HepG2 (cell line): ENCODE data around the gene PTPN22. TPM values are rescaled to one million over a fixed set of nuclear protein-coding genes. Genes with fewer than 3 reads are reported as not detected.

Experiments used
- CBFB ChIP-seq: sonication (generic); formaldehyde crosslinking; IDR thresholded peaks from 2 replicates; pipeline ENCODE4 v1.4.0; 2020; ENCODE audit warnings: missing genetic modification reagents
- CEBPG ChIP-seq: IDR thresholded peaks from 2 replicates; pipeline ENCODE4 v1.6.1; 2016
- ZBTB8A ChIP-seq: sonication (generic); formaldehyde crosslinking; IDR thresholded peaks from 2 replicates; pipeline ENCODE4 v1.4.0; 2020; ENCODE audit warnings: mild to moderate bottlenecking, low read depth, missing genetic modification reagents, borderline replicate concordance
- ZFP1 ChIP-seq: IDR thresholded peaks from 2 replicates; pipeline ENCODE4 v1.6.1; 2016
- ZNF780A ChIP-seq: sonication (generic); formaldehyde crosslinking; IDR thresholded peaks from 2 replicates; pipeline ENCODE4 v1.8.0; 2022; ENCODE audit warnings: mild to moderate bottlenecking, missing genetic modification reagents, moderate library complexity
- polyA plus RNA-seq, 8 experiments: library from polyadenylated mRNA; depleted of rRNA in 3 of 8; stranded (reverse) in 7 of 8; unstranded in 1 of 8; fragments of >200 nt; fragmentation: Illumina TruSeq in 4 of 8; extraction: Trizol in 4 of 8; gene quantifications; 2 replicates each; pipeline versions ENCODE4 v1.2.1 to v1.2.3, GENCODE V29; 2011 to 2016; ENCODE audit warnings: low read depth in 4 of 8, missing spikeins in 1 of 8, mixed read lengths in 1 of 8; ENCODE audit not compliant: insufficient read depth in 1 of 8
- total RNA-seq, 5 experiments: library from RNA; depleted of rRNA; stranded (reverse); fragments of >200 nt; fragmentation: Illumina TruSeq; extraction: Trizol; gene quantifications; 2 replicates each; pipeline ENCODE4 v1.2.3, GENCODE V29; 2016; ENCODE audit warnings: low read depth in 1 of 5
- TF ChIP-seq, protein P1 (sequence below), 2 experiments: sonication (generic) in 1 of 2; formaldehyde crosslinking in 1 of 2; IDR thresholded peaks; 2 replicates each; pipeline versions ENCODE4 v1.6.1 to v1.9.0; 2014 to 2022; ENCODE audit warnings: antibody characterized with exemption in 1 of 2, borderline replicate concordance in 1 of 2, inconsistent platforms in 1 of 2, low read depth in 1 of 2, missing genetic modification reagents in 1 of 2
- TF ChIP-seq, protein P2 (sequence below): IDR thresholded peaks from 2 replicates; pipeline ENCODE4 v1.6.1; 2016
- TF ChIP-seq, protein P3 (sequence below): conservative IDR thresholded peaks from 2 replicates; pipeline ENCODE4 v1.6.1; 2018; ENCODE audit warnings: missing genetic modification reagents
- TF ChIP-seq, protein P4 (sequence below): sonication (generic); formaldehyde crosslinking; IDR thresholded peaks from 2 replicates; pipeline ENCODE4 v1.4.0; 2020; ENCODE audit warnings: missing genetic modification reagents
- TF ChIP-seq, protein P5 (sequence below): sonication (generic); formaldehyde crosslinking; IDR thresholded peaks from 2 replicates; pipeline ENCODE4 v1.4.0; 2020; ENCODE audit warnings: missing genetic modification reagents
- TF ChIP-seq, protein P6 (sequence below): sonication (generic); formaldehyde crosslinking; conservative IDR thresholded peaks from 2 replicates; pipeline ENCODE4 v1.8.0; 2022; ENCODE audit warnings: low read depth, missing genetic modification reagents

Gene PTPN22
- total and polyA plus RNA-seq, 2 of the 13 experiments (the other 11 are each of a cell fraction or from before 2014, with no cell fraction given), result not detected

DNA sequence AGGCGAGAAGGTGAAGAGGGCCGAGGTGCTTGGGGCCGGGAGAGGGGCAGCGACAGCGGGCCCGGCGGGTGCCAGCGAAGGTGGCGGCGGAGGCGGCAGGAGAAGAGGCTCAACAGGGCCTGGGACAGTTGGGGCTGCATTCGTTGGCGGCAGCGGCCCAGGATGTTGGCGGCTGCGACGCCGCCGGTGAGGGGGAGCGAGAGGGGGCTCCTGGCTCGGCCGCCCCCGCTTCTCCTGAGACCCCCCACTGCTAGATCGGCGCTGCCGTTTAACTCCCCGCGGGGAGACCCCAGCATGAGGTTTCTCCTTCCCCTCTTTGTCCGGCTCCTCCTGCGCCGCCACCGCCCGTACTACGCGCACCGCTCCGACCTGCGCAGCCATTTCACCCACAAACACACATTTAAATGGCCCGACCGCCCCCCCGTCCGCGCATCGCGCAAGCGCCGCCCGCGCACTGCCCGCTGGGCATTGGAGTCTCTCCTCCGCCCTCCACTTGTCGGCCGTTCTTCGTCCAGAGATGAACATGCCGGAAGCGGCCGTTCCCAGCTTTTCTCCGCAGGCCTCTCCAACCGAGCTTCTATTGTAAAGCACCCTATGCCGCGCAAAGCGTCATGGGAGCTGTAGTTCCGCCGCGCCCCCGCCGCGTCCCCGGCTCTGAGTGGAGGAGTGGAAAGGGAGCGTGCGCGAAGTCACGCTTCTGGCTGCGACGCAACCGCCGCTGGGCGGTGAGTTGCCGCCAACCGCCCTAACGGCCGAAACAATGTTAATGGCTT lies 59.4 kb downstream of the PTPN22 start, which contains the start of gene RSBN1 (continued):
- TF ChIP-seq, protein P1, sequence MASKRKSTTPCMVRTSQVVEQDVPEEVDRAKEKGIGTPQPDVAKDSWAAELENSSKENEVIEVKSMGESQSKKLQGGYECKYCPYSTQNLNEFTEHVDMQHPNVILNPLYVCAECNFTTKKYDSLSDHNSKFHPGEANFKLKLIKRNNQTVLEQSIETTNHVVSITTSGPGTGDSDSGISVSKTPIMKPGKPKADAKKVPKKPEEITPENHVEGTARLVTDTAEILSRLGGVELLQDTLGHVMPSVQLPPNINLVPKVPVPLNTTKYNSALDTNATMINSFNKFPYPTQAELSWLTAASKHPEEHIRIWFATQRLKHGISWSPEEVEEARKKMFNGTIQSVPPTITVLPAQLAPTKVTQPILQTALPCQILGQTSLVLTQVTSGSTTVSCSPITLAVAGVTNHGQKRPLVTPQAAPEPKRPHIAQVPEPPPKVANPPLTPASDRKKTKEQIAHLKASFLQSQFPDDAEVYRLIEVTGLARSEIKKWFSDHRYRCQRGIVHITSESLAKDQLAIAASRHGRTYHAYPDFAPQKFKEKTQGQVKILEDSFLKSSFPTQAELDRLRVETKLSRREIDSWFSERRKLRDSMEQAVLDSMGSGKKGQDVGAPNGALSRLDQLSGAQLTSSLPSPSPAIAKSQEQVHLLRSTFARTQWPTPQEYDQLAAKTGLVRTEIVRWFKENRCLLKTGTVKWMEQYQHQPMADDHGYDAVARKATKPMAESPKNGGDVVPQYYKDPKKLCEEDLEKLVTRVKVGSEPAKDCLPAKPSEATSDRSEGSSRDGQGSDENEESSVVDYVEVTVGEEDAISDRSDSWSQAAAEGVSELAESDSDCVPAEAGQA (IDR thresholded peaks at IDR 0.05; ENCODE audit: low read depth), result peak; percentile 57; the same call in 1 of the 2 replicates
- TF ChIP-seq, protein P1 (CRISPR knock-in tag; IDR thresholded peaks at IDR 0.05; ENCODE audit: borderline replicate concordance), result peak; percentile 22; the same call in 1 of the 2 replicates
- TF ChIP-seq, protein P2, sequence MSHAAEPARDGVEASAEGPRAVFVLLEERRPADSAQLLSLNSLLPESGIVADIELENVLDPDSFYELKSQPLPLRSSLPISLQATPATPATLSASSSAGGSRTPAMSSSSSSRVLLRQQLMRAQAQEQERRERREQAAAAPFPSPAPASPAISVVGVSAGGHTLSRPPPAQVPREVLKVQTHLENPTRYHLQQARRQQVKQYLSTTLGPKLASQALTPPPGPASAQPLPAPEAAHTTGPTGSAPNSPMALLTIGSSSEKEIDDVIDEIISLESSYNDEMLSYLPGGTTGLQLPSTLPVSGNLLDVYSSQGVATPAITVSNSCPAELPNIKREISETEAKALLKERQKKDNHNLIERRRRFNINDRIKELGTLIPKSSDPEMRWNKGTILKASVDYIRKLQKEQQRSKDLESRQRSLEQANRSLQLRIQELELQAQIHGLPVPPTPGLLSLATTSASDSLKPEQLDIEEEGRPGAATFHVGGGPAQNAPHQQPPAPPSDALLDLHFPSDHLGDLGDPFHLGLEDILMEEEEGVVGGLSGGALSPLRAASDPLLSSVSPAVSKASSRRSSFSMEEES, result peak; percentile 59
- TF ChIP-seq ZNF780A (CRISPR knock-in tag), result 0 out of 2 replicates have a peak, but pooled peaks have one; percentile 42
- TF ChIP-seq, protein P3, sequence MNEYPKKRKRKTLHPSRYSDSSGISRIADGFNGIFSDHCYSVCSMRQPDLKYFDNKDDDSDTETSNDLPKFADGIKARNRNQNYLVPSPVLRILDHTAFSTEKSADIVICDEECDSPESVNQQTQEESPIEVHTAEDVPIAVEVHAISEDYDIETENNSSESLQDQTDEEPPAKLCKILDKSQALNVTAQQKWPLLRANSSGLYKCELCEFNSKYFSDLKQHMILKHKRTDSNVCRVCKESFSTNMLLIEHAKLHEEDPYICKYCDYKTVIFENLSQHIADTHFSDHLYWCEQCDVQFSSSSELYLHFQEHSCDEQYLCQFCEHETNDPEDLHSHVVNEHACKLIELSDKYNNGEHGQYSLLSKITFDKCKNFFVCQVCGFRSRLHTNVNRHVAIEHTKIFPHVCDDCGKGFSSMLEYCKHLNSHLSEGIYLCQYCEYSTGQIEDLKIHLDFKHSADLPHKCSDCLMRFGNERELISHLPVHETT (CRISPR knock-in tag), result peak; percentile 73
- TF ChIP-seq, protein P4, sequence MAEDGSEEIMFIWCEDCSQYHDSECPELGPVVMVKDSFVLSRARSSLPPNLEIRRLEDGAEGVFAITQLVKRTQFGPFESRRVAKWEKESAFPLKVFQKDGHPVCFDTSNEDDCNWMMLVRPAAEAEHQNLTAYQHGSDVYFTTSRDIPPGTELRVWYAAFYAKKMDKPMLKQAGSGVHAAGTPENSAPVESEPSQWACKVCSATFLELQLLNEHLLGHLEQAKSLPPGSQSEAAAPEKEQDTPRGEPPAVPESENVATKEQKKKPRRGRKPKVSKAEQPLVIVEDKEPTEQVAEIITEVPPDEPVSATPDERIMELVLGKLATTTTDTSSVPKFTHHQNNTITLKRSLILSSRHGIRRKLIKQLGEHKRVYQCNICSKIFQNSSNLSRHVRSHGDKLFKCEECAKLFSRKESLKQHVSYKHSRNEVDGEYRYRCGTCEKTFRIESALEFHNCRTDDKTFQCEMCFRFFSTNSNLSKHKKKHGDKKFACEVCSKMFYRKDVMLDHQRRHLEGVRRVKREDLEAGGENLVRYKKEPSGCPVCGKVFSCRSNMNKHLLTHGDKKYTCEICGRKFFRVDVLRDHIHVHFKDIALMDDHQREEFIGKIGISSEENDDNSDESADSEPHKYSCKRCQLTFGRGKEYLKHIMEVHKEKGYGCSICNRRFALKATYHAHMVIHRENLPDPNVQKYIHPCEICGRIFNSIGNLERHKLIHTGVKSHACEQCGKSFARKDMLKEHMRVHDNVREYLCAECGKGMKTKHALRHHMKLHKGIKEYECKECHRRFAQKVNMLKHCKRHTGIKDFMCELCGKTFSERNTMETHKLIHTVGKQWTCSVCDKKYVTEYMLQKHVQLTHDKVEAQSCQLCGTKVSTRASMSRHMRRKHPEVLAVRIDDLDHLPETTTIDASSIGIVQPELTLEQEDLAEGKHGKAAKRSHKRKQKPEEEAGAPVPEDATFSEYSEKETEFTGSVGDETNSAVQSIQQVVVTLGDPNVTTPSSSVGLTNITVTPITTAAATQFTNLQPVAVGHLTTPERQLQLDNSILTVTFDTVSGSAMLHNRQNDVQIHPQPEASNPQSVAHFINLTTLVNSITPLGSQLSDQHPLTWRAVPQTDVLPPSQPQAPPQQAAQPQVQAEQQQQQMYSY (CRISPR knock-in tag), result peak; percentile 82
- TF ChIP-seq ZBTB8A (CRISPR knock-in tag), result no peak
- TF ChIP-seq CEBPG (CRISPR knock-in tag), result peak; percentile 43; the same call in 1 of the 2 replicates
- TF ChIP-seq, protein P5, sequence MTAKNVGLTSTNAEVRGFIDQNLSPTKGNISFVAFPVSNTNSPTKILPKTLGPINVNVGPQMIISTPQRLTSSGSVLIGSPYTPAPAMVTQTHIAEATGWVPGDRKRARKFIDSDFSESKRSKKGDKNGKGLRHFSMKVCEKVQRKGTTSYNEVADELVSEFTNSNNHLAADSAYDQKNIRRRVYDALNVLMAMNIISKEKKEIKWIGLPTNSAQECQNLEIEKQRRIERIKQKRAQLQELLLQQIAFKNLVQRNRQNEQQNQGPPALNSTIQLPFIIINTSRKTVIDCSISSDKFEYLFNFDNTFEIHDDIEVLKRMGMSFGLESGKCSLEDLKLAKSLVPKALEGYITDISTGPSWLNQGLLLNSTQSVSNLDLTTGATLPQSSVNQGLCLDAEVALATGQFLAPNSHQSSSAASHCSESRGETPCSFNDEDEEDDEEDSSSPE (CRISPR knock-in tag), result peak; percentile 96
- TF ChIP-seq, protein P6, sequence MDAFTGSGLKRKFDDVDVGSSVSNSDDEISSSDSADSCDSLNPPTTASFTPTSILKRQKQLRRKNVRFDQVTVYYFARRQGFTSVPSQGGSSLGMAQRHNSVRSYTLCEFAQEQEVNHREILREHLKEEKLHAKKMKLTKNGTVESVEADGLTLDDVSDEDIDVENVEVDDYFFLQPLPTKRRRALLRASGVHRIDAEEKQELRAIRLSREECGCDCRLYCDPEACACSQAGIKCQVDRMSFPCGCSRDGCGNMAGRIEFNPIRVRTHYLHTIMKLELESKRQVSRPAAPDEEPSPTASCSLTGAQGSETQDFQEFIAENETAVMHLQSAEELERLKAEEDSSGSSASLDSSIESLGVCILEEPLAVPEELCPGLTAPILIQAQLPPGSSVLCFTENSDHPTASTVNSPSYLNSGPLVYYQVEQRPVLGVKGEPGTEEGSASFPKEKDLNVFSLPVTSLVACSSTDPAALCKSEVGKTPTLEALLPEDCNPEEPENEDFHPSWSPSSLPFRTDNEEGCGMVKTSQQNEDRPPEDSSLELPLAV (CRISPR knock-in tag), result 0 out of 2 replicates have a peak, but pooled peaks have one; percentile 25
- TF ChIP-seq ZFP1 (CRISPR knock-in tag), result 0 out of 2 replicates have a peak, but pooled peaks have one; percentile 3
- TF ChIP-seq CBFB, result no peak
